Neural progenitor cell (in vitro differentiated cells): ENCODE measurements around the gene KARS1.

Experiments used
- CTCF ChIP-seq: fragments of 200-600 bp; sonication (generic); IDR thresholded peaks from 2 replicates; pipeline ENCODE4 v1.5.1; 2017; ENCODE audit warnings: antibody characterized with exemption, mild to moderate bottlenecking
- EZH2phosphoT487 ChIP-seq: fragments of 200-600 bp; sonication (generic); IDR thresholded peaks from 2 replicates; pipeline ENCODE4 v1.6.1; 2017; ENCODE audit warnings: antibody characterized with exemption

- no peak for TF ChIP-seq CTCF
- TF ChIP-seq EZH2phosphoT487 = no peak
These were observed 53.3 kb downstream of the KARS1 start for GRCh38 chr16:75593825-75594820.
